ENCODE measurements around the gene EBI3. TPM values are rescaled to one million over a fixed set of nuclear protein-coding genes. Genes with fewer than 3 reads are reported as not detected.

The EBI3 gene
- total and polyA plus RNA-seq, 2 of the 8 experiments (the other 6 are each of a cell fraction or from before 2014, with no cell fraction given), result 0.99 to 8.4 TPM

- DNase-seq (ENCODE audit: low read depth in 1 of 2, low spot score in 2 of 2), result no peak
- Histone ChIP-seq H3K36me3 (ENCODE audit: control insufficient read depth in 2 of 4, insufficient read depth in 4 of 4, low read length in 3 of 4) (peaks cover 2 to 8% (median 5%) of the 10 kb centered on the region in 4 experiments; a peak in 5 of 8 replicates), H4K5ac (ENCODE audit: insufficient read length, low read depth, low read length) (no peak overlapping the region), H2BK5ac (ENCODE audit: low read depth, low read length) (no peak overlapping the region), H3K79me2 (ENCODE audit: control insufficient read depth in 1 of 2, insufficient read depth in 2 of 2, low read length in 2 of 2) (no peaks in the 10 kb centered on the region), H3K27me3 (replicated peaks in 1 of 4; ENCODE audit: control insufficient read depth in 3 of 4, extremely low read depth in 1 of 4, insufficient read depth in 3 of 4, low read length in 3 of 4) (no peaks in the 10 kb centered on the region), H3K14ac (ENCODE audit: insufficient read length) (no peak overlapping the region), H3K23ac (ENCODE audit: insufficient read length) (no peak overlapping the region), H3K56ac (replicated peaks; ENCODE audit: insufficient read length, low read depth, low read length) (no peak overlapping the region), H3K4ac (replicated peaks; ENCODE audit: insufficient read length, low read depth, low read length) (no peak overlapping the region), H2BK12ac (ENCODE audit: low read depth, low read length) (no peak overlapping the region), H3K23me2 (ENCODE audit: low read depth, low read length) (no peaks in the 10 kb centered on the region), H3K79me1 (ENCODE audit: low read depth, low read length) (no peaks in the 10 kb centered on the region), H4K91ac (replicated peaks; ENCODE audit: insufficient read length, low read length) (no peak overlapping the region), H2BK20ac (ENCODE audit: low read length) (no peak overlapping the region), H3K18ac (ENCODE audit: extremely low read depth, low read length) (no peak overlapping the region), H3K4me2 (ENCODE audit: insufficient read depth in 1 of 2, low read depth in 2 of 2, low read length in 2 of 2) (no peak overlapping the region), H2BK120ac (replicated peaks; ENCODE audit: low read depth, low read length) (no peak overlapping the region), H2AK5ac (ENCODE audit: low read depth, low read length) (no peak overlapping the region), H4K20me1 (replicated peaks in 1 of 2; ENCODE audit: control insufficient read depth in 1 of 2, insufficient read depth in 2 of 2, low read length in 2 of 2) (peaks cover 1 to 2% of the 10 kb centered on the region in 2 experiments), H3K27ac (ENCODE audit: low read depth, low read length) (no peak overlapping the region), H3K4me3 (ENCODE audit: extremely low read depth in 1 of 4, insufficient read depth in 2 of 4, low read depth in 3 of 4, low read length in 4 of 4) (no peak overlapping the region), H3K9ac (replicated peaks in 1 of 4; ENCODE audit: extremely low read depth in 1 of 4, low read depth in 3 of 4, low read length in 3 of 4) (no peak overlapping the region), H2BK15ac (ENCODE audit: low read length) (no peak overlapping the region), H4K8ac (ENCODE audit: extremely low read depth, insufficient read depth, low read length) (no peak overlapping the region), H3K9me3 (ENCODE audit: insufficient read depth in 2 of 2, low read depth in 1 of 2, low read length in 1 of 2) (no peaks in the 10 kb centered on the region), H2AFZ (ENCODE audit: low read length) (no peak overlapping the region), H3K4me1 (replicated peaks in 1 of 4; ENCODE audit: control insufficient read depth in 3 of 4, insufficient read depth in 4 of 4, low read length in 3 of 4) (no peaks in the 10 kb centered on the region; a peak in 1 of 7 replicates)
- FAIRE-seq, result no peak
- 97% methylated on average over 4 of the region's 4 CpGs; no CpG with 5 or more reads in 1 of the 2 experiments for WGBS, 2 experiments (ENCODE audit: extremely low coverage in 1 of 2, insufficient coverage in 1 of 2, insufficient read length in 1 of 2, insufficient replicate concordance in 2 of 2, low coverage in 1 of 2, low lambda C conversion rate in 2 of 2, missing lambda C conversion rate in 1 of 2)
- CTCF ChIA-PET (ENCODE audit: partially characterized antibody), result interaction anchor here (1.1 to 14.6 kb wide), 4 partner anchors 33 to 258 kb away, joined by 3 to 311 read pairs (median 59); partner anchors contain the start of genes MPND and STAP2
- POLR2A ChIA-PET (ENCODE audit: partially characterized antibody), result interaction anchor here (0.6 kb wide), 1 partner anchor 10 kb away, joined by 3 read pairs; no protein-coding TSS in a partner anchor
- TF ChIP-seq SRF (IDR thresholded peaks at IDR 0.05; ENCODE audit: low read depth, low read length), result no peak
- no peak for TF ChIP-seq GTF2F1 (IDR thresholded peaks at IDR 0.05; ENCODE audit: borderline replicate concordance, low read depth, low read length)
- TF ChIP-seq RAD21 (IDR thresholded peaks at IDR 0.05 in 1 of 2, conservative IDR thresholded peaks at IDR 0.05 in 1 of 2; ENCODE audit: low read depth in 2 of 2, low read length in 2 of 2), result no peak
- no peak for TF ChIP-seq TAF1 (IDR thresholded peaks at IDR 0.05; ENCODE audit: low read depth, low read length)
- no peak for TF ChIP-seq EGR1 (IDR thresholded peaks at IDR 0.05; ENCODE audit: borderline replicate concordance, low read depth, low read length)
- no peak for TF ChIP-seq ZNF274 (IDR thresholded peaks at IDR 0.05; ENCODE audit: borderline replicate concordance, extremely low read depth, low read length)
- TF ChIP-seq HDAC6 (IDR thresholded peaks at IDR 0.05; ENCODE audit: low read depth, low read length), result no peak
- no peak for TF ChIP-seq KDM1A (IDR thresholded peaks at IDR 0.05; ENCODE audit: borderline replicate concordance, low read length)
- no peak for TF ChIP-seq CHD1 (IDR thresholded peaks at IDR 0.05; ENCODE audit: low read depth, low read length)
- TF ChIP-seq SP1 (IDR thresholded peaks at IDR 0.05; ENCODE audit: low read depth, low read length), result no peak
- TF ChIP-seq CHD2 (IDR thresholded peaks at IDR 0.05; ENCODE audit: low read length), result no peak
- no peak for TF ChIP-seq RXRA (IDR thresholded peaks at IDR 0.05; ENCODE audit: insufficient read depth, low read depth, low read length)
- TF ChIP-seq CEBPB (IDR thresholded peaks at IDR 0.05; ENCODE audit: low read depth, low read length), result no peak
- no peak for TF ChIP-seq NRF1 (IDR thresholded peaks at IDR 0.05; ENCODE audit: low read depth, low read length)
- TF ChIP-seq SAP30 (IDR thresholded peaks at IDR 0.05; ENCODE audit: insufficient read depth, insufficient replicate concordance, low read length), result no peak
- TF ChIP-seq POLR2A (IDR thresholded peaks at IDR 0.05; ENCODE audit: control extremely low read depth in 1 of 2, low read depth in 2 of 2, low read length in 2 of 2), result no peak
Measured at GRCh38 chr19:4264812-4265211, 35.5 kb downstream of the EBI3 start.

All from H1 (cell line).